BLaER1 treated with 17β-estradiol and CSF1 and Interleukin-3, amounts not matched to agents 10 nM and 100 nM (cell line): ENCODE results near the gene GPR155.

Experiments
- H3K27ac ChIP-seq, 11 experiments: shearing (Covaris generic); formaldehyde crosslinking; 2 replicates each; pipeline ENCODE4 v1.8.1; 2022
- H3K27me3 ChIP-seq, 11 experiments: shearing (Covaris generic); formaldehyde crosslinking; 2 replicates each; pipeline ENCODE4 v1.8.1; 2022
- H3K36me3 ChIP-seq, 11 experiments: shearing (Covaris generic); formaldehyde crosslinking; 2 replicates each; pipeline ENCODE4 v1.8.1; 2022
- H3K4me1 ChIP-seq, 10 experiments: shearing (Covaris generic); formaldehyde crosslinking; 2 replicates each; pipeline ENCODE4 v1.8.1; 2022
- H3K4me2 ChIP-seq, 11 experiments: shearing (Covaris generic); formaldehyde crosslinking; 2 replicates each; pipeline ENCODE4 v1.8.1; 2022
- H3K4me3 ChIP-seq, 10 experiments: shearing (Covaris generic); formaldehyde crosslinking; 2 replicates each; pipeline ENCODE4 v1.8.1; 2022
- H3K9ac ChIP-seq, 11 experiments: shearing (Covaris generic); formaldehyde crosslinking; 2 replicates each; pipeline ENCODE4 v1.8.1; 2022
- H3K9me3 ChIP-seq, 11 experiments: shearing (Covaris generic); formaldehyde crosslinking; replicated peaks in 1 of 11; 2 replicates each; pipeline ENCODE4 v1.8.1; 2022
- H4K20me1 ChIP-seq, 11 experiments: shearing (Covaris generic); formaldehyde crosslinking; 2 replicates each; pipeline ENCODE4 v1.8.1; 2022
- Cebpa-rat ChIP-seq, 11 experiments: shearing (Covaris generic); IDR thresholded peaks; 2 replicates each; pipeline ENCODE4 v1.8.1; 2022

Gene GPR155

GRCh38 chr2:174450021-174450816 is 36.6 kb downstream of the GPR155 start:
- no peak overlapping the region for H3K9ac ChIP-seq
- H3K36me3 ChIP-seq, result peaks cover 0 to 52% (median 0%) of the 10 kb centered on the region in 11 experiments; a peak in 6 of 22 replicates
- H3K27ac ChIP-seq, result no peak overlapping the region
- TF ChIP-seq Cebpa-rat (IDR thresholded peaks at IDR 0.05), result no peak
- H3K4me3 ChIP-seq, result no peak overlapping the region
- H3K4me2 ChIP-seq, result no peak overlapping the region
- H3K27me3 ChIP-seq, result no peaks in the 10 kb centered on the region
- H3K9me3 ChIP-seq, result no peaks in the 10 kb centered on the region
- no peaks in the 10 kb centered on the region for H4K20me1 ChIP-seq
- no peaks in the 10 kb centered on the region for H3K4me1 ChIP-seq

GRCh38 chr2:174449033-174449432 is 37.8 kb downstream of the GPR155 start:
- Histone ChIP-seq H3K4me3 (no peak overlapping the region), H3K9me3 (no peaks in the 10 kb centered on the region), H3K9ac (no peak overlapping the region), H3K4me2 (no peak overlapping the region), H3K27me3 (no peaks in the 10 kb centered on the region), H4K20me1 (no peaks in the 10 kb centered on the region), H3K4me1 (no peaks in the 10 kb centered on the region), H3K27ac (no peak overlapping the region), H3K36me3 (peaks cover 0 to 62% (median 0%) of the 10 kb centered on the region in 11 experiments; a peak in 7 of 22 replicates)
- no peak for TF ChIP-seq Cebpa-rat (IDR thresholded peaks at IDR 0.05)

- H3K9me3 ChIP-seq, result no peaks in the 10 kb centered on the region
- H3K4me2 ChIP-seq, result no peak overlapping the region
- H3K4me3 ChIP-seq, result no peak overlapping the region
- peaks cover 0 to 68% (median 8%) of the 10 kb centered on the region in 11 experiments; a peak in 9 of 22 replicates for H3K36me3 ChIP-seq
- no peak overlapping the region for H3K27ac ChIP-seq
- no peaks in the 10 kb centered on the region for H3K27me3 ChIP-seq
- no peaks in the 10 kb centered on the region for H4K20me1 ChIP-seq
- no peak overlapping the region for H3K9ac ChIP-seq
- no peak for TF ChIP-seq Cebpa-rat (IDR thresholded peaks at IDR 0.05)
- no peaks in the 10 kb centered on the region for H3K4me1 ChIP-seq
Measured at GRCh38 chr2:174446531-174446930, 40.3 kb downstream of the GPR155 start.

- no peaks in the 10 kb centered on the region for H3K27me3 ChIP-seq
- no peak for TF ChIP-seq Cebpa-rat (IDR thresholded peaks at IDR 0.05)
- H3K9ac ChIP-seq, result no peak overlapping the region
- H3K9me3 ChIP-seq, result no peaks in the 10 kb centered on the region
- no peak overlapping the region for H3K27ac ChIP-seq
- no peaks in the 10 kb centered on the region for H4K20me1 ChIP-seq
- no peaks in the 10 kb centered on the region for H3K4me1 ChIP-seq
- no peak overlapping the region for H3K4me2 ChIP-seq
- H3K36me3 ChIP-seq, result peaks cover 0 to 68% (median 8%) of the 10 kb centered on the region in 11 experiments; a peak in 9 of 22 replicates
- H3K4me3 ChIP-seq, result no peak overlapping the region
Measured at GRCh38 chr2:174445248-174445647, 41.6 kb downstream of the GPR155 start.

- TF ChIP-seq Cebpa-rat (IDR thresholded peaks at IDR 0.05), result no peak
- H3K9ac ChIP-seq, result no peak overlapping the region
- no peak overlapping the region for H3K27ac ChIP-seq
- H3K4me1 ChIP-seq, result no peaks in the 10 kb centered on the region
- no peak overlapping the region for H3K4me2 ChIP-seq
- no peaks in the 10 kb centered on the region for H3K27me3 ChIP-seq
- peaks cover 0 to 67% (median 8%) of the 10 kb centered on the region in 11 experiments; a peak in 9 of 22 replicates for H3K36me3 ChIP-seq
- H4K20me1 ChIP-seq, result no peaks in the 10 kb centered on the region
- no peak overlapping the region for H3K4me3 ChIP-seq
- no peaks in the 10 kb centered on the region for H3K9me3 ChIP-seq
Measured at GRCh38 chr2:174444761-174445160, 42.1 kb downstream of the GPR155 start.

GRCh38 chr2:174442546-174443510 is 44.0 kb downstream of the GPR155 start:
- H3K9ac ChIP-seq, result no peak overlapping the region
- peaks cover 0 to 63% (median 7%) of the 10 kb centered on the region in 11 experiments; a peak in 7 of 22 replicates for H3K36me3 ChIP-seq
- H3K27ac ChIP-seq, result no peak overlapping the region
- H4K20me1 ChIP-seq, result no peaks in the 10 kb centered on the region
- no peaks in the 10 kb centered on the region for H3K9me3 ChIP-seq
- H3K4me2 ChIP-seq, result no peak overlapping the region
- H3K4me1 ChIP-seq, result no peaks in the 10 kb centered on the region
- no peaks in the 10 kb centered on the region for H3K27me3 ChIP-seq
- TF ChIP-seq Cebpa-rat (IDR thresholded peaks at IDR 0.05), result no peak
- H3K4me3 ChIP-seq, result no peak overlapping the region

- H3K4me1 ChIP-seq, result no peaks in the 10 kb centered on the region
- no peak overlapping the region for H3K4me2 ChIP-seq
- no peaks in the 10 kb centered on the region for H3K9me3 ChIP-seq
- no peaks in the 10 kb centered on the region for H3K27me3 ChIP-seq
- no peak for TF ChIP-seq Cebpa-rat (IDR thresholded peaks at IDR 0.05)
- no peak overlapping the region for H3K4me3 ChIP-seq
- H3K9ac ChIP-seq, result no peak overlapping the region
- no peak overlapping the region for H3K27ac ChIP-seq
- peaks cover 0 to 54% (median 7%) of the 10 kb centered on the region in 11 experiments; a peak in 6 of 22 replicates for H3K36me3 ChIP-seq
- H4K20me1 ChIP-seq, result no peaks in the 10 kb centered on the region
Measured at GRCh38 chr2:174439950-174440349, 46.9 kb downstream of the GPR155 start.

- H3K9ac ChIP-seq, result no peak overlapping the region
- H3K4me1 ChIP-seq, result no peaks in the 10 kb centered on the region
- TF ChIP-seq Cebpa-rat (IDR thresholded peaks at IDR 0.05), result no peak
- H3K27me3 ChIP-seq, result no peaks in the 10 kb centered on the region
- H3K4me2 ChIP-seq, result no peak overlapping the region
- H4K20me1 ChIP-seq, result no peaks in the 10 kb centered on the region
- H3K36me3 ChIP-seq, result peaks cover 0 to 48% (median 7%) of the 10 kb centered on the region in 11 experiments; a peak in 5 of 22 replicates
- no peak overlapping the region for H3K27ac ChIP-seq
- no peak overlapping the region for H3K4me3 ChIP-seq
- no peaks in the 10 kb centered on the region for H3K9me3 ChIP-seq
Measured at GRCh38 chr2:174439323-174439722, 47.5 kb downstream of the GPR155 start.

GRCh38 chr2:174438146-174438886 is 48.5 kb downstream of the GPR155 start:
- H3K27me3 ChIP-seq, result no peaks in the 10 kb centered on the region
- H4K20me1 ChIP-seq, result no peaks in the 10 kb centered on the region
- H3K27ac ChIP-seq, result no peak overlapping the region
- H3K4me1 ChIP-seq, result no peaks in the 10 kb centered on the region
- no peaks in the 10 kb centered on the region for H3K9me3 ChIP-seq
- peaks cover 0 to 43% (median 7%) of the 10 kb centered on the region in 11 experiments; a peak in 5 of 22 replicates for H3K36me3 ChIP-seq
- no peak overlapping the region for H3K4me2 ChIP-seq
- no peak overlapping the region for H3K9ac ChIP-seq
- H3K4me3 ChIP-seq, result no peak overlapping the region
- TF ChIP-seq Cebpa-rat (IDR thresholded peaks at IDR 0.05), result no peak
